H1 (cell line): ENCODE data around the gene MRPS2. TPM values are rescaled to one million over a fixed set of nuclear protein-coding genes. Genes with fewer than 3 reads are reported as not detected.

Experiments
- CHD7 ChIP-seq: fragments of 300-600 bp; sonication (generic); IDR thresholded peaks from 2 replicates; pipeline ENCODE4 v1.7.1; 2012; ENCODE audit warnings: low read length, moderate library complexity, mild to moderate bottlenecking, inconsistent platforms; ENCODE audit not compliant: insufficient replicate concordance
- POLR2A ChIP-seq, 2 experiments: IDR thresholded peaks; 1 replicate in 1 of 2; 2 replicates in 1 of 2; pipeline ENCODE4 v1.6.1; 2011; ENCODE audit warnings: low read depth in 2 of 2, low read length in 2 of 2, mild to moderate bottlenecking in 2 of 2; ENCODE audit errors: control extremely low read depth in 1 of 2
- TAF7 ChIP-seq: optimal IDR thresholded peaks from 2 replicates; pipeline ENCODE3; 2011; ENCODE audit warnings: low read depth, mild to moderate bottlenecking, inconsistent platforms, low read length, moderate library complexity, borderline replicate concordance
- polyA plus RNA-seq, 7 experiments: library from polyadenylated mRNA; depleted of rRNA in 3 of 7; stranded (reverse) in 5 of 7; unstranded in 2 of 7; fragments of >200 nt in 5 of 7; fragments of 200-250 nt in 2 of 7; gene quantifications; 1 replicate in 5 of 7; 2 replicates in 1 of 7; 4 replicates in 1 of 7; pipeline versions ENCODE4 v1.2.1 to v1.2.3, GENCODE V29; 2011 to 2013; ENCODE audit warnings: missing spikeins in 2 of 7, mixed read lengths in 2 of 7
- total RNA-seq: library from RNA; stranded (reverse); fragmentation: NEBNext Ultra II Directional; extraction: Animal tissue kit (Norgen Biotek cat#: 25700); gene quantifications from 2 replicates; pipeline ENCODE4 v1.2.1, GENCODE V29; 2021
- TF ChIP-seq, protein P1 (sequence below): IDR thresholded peaks from 2 replicates; pipeline ENCODE4 v1.6.1; 2011; ENCODE audit warnings: low read depth, mild to moderate bottlenecking, low read length; ENCODE audit not compliant: insufficient read depth

The MRPS2 gene
- total and polyA plus RNA-seq, 2 of the 8 experiments (the other 6 are each of a cell fraction or from before 2014, with no cell fraction given) = 78.6 to 476 TPM

- TF ChIP-seq CHD7 = no peak
- TF ChIP-seq, protein P1, sequence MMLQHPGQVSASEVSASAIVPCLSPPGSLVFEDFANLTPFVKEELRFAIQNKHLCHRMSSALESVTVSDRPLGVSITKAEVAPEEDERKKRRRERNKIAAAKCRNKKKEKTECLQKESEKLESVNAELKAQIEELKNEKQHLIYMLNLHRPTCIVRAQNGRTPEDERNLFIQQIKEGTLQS = no peak
- TF ChIP-seq POLR2A (IDR thresholded peaks at IDR 0.05; ENCODE audit: control extremely low read depth in 1 of 2, low read depth in 2 of 2, low read length in 2 of 2) = 0 out of 3 replicates have a peak, but pooled peaks of 1 of the 2 experiments have one; percentile 7
- no peak for TF ChIP-seq TAF7
These were observed 1.0 kb downstream of the MRPS2 start (continued) for GRCh38 chr9:135501261-135502167.
